Stimulated activated CD8-positive, alpha-beta memory T cell treated with anti-CD3 and anti-CD28 coated beads, Interleukin-7, amount 100 ng/mL, for 4 hours (primary cell): ENCODE results near the gene TMED4.

Experiments used
- DNase-seq, 2 donors: peaks; one replicate each; pipeline ENCODE4 v3.0.0-alpha.2; 2020; ENCODE audit warnings: low read depth in 2 of 2

TMED4 gene

DNA sequence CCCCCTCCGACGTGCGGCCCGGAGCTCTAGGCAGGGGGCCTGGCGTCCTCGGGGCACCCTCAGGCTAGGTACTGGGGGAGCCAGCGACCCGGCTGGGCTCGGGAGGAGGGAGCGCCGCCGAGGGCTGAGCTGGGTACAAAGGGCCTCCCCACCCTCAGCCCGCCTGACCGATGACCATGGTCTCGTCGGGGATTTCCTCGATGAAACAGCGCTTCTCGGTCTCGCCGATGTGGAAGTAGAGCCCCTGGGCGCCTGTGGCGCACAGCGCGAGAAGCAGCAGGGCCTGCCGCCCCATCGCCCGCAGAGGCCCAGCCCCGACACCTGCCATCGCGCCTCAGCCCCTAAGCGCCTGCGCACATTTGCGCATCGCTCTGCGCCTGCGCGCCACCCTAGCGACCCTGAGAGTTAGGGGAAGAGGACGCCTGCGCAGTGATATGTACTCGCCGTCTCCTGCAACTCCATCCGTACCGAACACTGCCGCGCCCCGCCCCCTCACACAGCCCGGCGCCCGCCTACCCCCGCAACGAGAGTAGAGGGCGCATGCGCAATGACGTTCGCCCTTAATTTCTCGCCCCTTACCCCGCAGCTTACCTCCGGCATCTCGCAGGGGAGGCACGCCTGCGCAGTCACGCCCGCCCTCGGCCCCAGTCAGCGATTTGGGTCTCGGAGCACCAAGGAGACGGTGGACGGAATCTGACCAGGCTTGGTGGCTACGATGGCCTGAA is at the start of gene TMED4:
Gene TMED4, minus strand, starts transcription at position 353 of the 725 bp plus-strand sequence. Its CDS starts 25 bp downstream, at position 328.
- DNase-seq, result peak; percentile 99 to 100

- DNase-seq, result no peak
These were observed 49.6 kb upstream of the TMED4 start for GRCh38 chr7:44631458-44632115.

DNA sequence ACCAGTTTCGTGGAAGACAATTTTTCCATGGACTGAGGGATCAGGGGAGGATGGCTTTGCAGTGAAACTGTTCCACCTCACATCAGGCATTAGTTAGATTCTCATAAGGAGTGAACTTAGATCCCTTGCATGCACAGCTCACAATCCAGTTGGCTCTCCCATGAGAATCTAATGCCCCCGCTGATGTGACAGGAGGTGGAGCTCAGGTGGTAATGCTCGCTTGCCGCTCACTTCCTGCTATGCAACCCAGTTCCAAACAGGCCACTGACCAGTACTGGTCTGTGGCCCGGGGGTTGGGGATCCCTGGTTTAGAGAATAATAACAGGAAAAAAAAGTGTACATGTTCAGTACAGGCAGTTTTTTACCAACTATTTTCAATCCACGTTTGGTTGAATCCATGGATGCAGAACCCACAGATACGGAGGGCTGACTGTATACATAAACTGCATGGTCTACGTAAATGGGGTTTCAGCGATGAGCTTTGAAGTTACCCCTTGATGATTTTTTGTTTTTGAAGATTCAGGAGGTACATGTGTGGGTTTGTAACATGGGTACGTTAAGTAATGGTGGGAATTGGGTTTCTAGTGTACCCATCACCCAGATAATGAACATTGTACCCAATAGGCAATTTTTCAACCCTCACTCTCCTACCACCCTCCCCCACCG is 48.9 kb upstream of the TMED4 start:
- no peak for DNase-seq

DNA sequence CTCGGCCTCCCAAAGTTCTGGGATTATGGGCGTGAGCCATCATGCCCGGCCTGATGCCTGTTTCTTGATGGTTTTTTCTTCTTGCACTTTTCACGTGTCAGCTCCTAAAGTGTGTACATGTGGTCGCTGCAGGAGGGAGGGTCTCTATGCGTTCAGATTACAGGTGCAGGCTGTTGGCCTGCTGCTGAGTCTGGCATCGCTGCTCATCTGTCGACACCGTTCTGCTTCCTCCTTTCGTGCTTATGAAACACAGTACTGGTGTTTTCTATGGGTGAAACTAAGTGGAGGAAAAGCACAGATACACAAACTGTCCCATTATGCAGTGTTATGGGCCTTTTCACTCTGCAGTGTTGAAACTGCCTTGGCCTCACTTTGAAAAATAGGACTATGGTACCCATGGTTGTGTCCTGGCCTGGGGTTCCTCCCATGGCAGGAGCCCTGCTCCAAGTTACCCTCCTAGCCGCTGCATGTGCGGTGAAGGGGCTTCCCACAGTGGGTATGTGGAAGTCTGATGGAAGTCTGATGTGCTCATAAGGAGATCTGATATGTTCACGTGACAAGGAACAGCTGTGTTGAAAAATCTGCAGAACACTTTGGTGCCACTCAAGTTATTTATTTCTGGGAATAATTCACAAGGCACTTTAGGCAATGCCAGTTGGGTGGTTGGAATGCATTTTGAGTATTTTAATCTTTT is 47.9 kb upstream of the TMED4 start:
- no peak for DNase-seq

GRCh38 chr7:44626620-44627019 is 44.6 kb upstream of the TMED4 start:
- no peak for DNase-seq

GRCh38 chr7:44625526-44626471 is 43.8 kb upstream of the TMED4 start:
- no peak for DNase-seq

- no peak for DNase-seq
These were observed 42.3 kb upstream of the TMED4 start for GRCh38 chr7:44624318-44624717.

GRCh38 chr7:44622342-44623151 is 40.5 kb upstream of the TMED4 start:
- no peak for DNase-seq

- DNase-seq, result no peak
These were observed 39.7 kb upstream of the TMED4 start for GRCh38 chr7:44621750-44622103.

- no peak for DNase-seq
These were observed 39.2 kb upstream of the TMED4 start for GRCh38 chr7:44621034-44621749.

DNA sequence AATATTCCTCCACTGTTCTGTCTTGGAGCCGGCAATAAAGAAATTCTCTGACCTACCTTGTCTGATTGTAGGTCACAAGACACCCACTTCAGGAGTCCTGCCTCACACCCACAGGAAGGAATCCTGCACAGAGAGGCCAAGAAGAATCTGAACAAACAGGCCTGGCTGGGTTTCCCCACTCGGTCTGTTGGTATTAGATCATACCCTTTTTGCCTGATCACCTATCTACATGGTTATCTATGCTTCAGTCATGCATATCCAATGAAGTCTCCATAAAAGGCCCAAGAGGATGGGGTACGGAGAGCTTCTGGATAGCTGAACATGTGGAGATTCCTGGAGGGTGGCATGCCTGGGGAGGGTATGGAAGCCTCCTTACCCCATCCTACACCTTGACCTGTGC is 36.7 kb upstream of the TMED4 start:
- no peak for DNase-seq

- no peak for DNase-seq
These were observed 36.0 kb upstream of the TMED4 start for GRCh38 chr7:44618045-44618444.

GRCh38 chr7:44617225-44617890 is 35.3 kb upstream of the TMED4 start:
- no peak for DNase-seq

- DNase-seq, result no peak
These were observed 34.5 kb upstream of the TMED4 start for GRCh38 chr7:44616545-44616944.

DNA sequence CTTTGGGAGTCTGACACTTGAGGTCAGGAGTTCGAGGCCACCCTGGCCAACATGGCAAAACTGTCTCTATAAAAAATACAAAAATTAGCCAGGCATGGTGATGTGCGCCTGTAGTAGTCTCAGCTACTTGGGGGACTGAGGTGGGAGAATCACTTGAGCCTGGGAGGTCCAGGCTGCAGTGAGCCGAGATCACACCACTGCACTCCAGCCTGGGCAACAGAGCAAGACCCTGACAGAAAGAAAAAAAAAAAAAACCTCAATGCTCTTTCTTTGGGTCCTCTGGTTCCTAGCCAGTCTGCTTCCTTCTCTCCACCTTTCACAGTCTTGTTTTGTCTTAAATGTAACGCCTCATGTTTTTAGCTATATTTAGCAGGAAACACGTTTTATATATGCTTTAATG is 33.8 kb upstream of the TMED4 start:
- DNase-seq, result no peak

- no peak for DNase-seq
These were observed 33.1 kb upstream of the TMED4 start for GRCh38 chr7:44615149-44615611.

DNA sequence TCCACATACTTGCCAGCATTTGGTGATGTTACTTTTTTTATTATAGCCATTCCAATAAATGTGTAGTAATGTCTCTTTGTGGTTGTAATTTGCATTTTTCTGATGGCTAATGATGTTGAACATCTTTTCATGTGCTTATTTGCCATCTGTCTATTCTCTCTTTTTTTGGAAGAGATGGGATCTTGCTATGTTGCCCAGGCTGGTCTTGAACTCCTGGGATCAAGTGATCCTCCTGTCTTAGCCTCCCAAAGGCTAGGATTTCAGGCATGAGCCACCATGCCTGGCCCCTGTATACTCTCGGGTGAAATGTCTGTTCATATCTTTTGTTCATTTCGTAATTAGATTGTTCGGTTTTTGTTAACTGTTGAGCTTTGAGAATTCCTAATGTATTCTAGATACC is 27.8 kb upstream of the TMED4 start:
- DNase-seq, result no peak

- no peak for DNase-seq
These were observed 27.1 kb upstream of the TMED4 start for GRCh38 chr7:44608916-44609648.
